GM20000 (cell line): Measurements from ENCODE around the gene SCRN1.
"Not testable (repeated sequence)": the region's sequence is repeated elsewhere in the genome, so short reads cannot be mapped to it uniquely, and the experiment has no call there.

Experiments
- DNase-seq: peaks from one replicate; pipeline ENCODE4 v3.0.0; 2012; ENCODE audit warnings: low spot score
- CTCF ChIP-seq: IDR thresholded peaks from 2 replicates; pipeline ENCODE4 v1.5.1; 2012; ENCODE audit warnings: mild to moderate bottlenecking, control low read depth; ENCODE audit errors: extremely low read depth, missing control alignments

Gene SCRN1

GRCh38 chr7:29896685-29897411 lies 92.8 kb downstream of the SCRN1 start:
- no peak for DNase-seq
- no peak for TF ChIP-seq CTCF

- no peak for TF ChIP-seq CTCF
- DNase-seq: no peak
These were observed 94.0 kb downstream of the SCRN1 start for GRCh38 chr7:29895559-29895958.

GRCh38 chr7:29894256-29894655 lies 95.3 kb downstream of the SCRN1 start:
- no peak for DNase-seq
- no peak for TF ChIP-seq CTCF

- no peak for DNase-seq
- no peak for TF ChIP-seq CTCF
These were observed 96.1 kb downstream of the SCRN1 start for GRCh38 chr7:29893351-29893965.

GRCh38 chr7:29892231-29892630 lies 97.4 kb downstream of the SCRN1 start:
- no peak for DNase-seq
- no peak for TF ChIP-seq CTCF

GRCh38 chr7:29891766-29892165 lies 97.8 kb downstream of the SCRN1 start:
- no peak for TF ChIP-seq CTCF

GRCh38 chr7:29890786-29891185 lies 98.8 kb downstream of the SCRN1 start:
- DNase-seq: not testable (repeated sequence)

More at GRCh38 chr7:29891766-29892165, 97.8 kb downstream of the SCRN1 start:
- DNase-seq: no peak

GRCh38 chr7:29890251-29890650 lies 99.3 kb downstream of the SCRN1 start:
- TF ChIP-seq CTCF: no peak
- no peak for DNase-seq
